Muscle of leg (tissue), 11 donors: ENCODE measurements around the gene NFAT5. TPM values are rescaled to one million over a fixed set of nuclear protein-coding genes. Genes with fewer than 3 reads are reported as not detected.
A peak's percentile ranks its signal among the peaks of the same experiment; 100 is the strongest.

Experiments used
- DNase-seq: peaks from one replicate; pipeline ENCODE4 v3.0.0; 2013
- H3K27ac ChIP-seq: one replicate; pipeline ENCODE4 v1.5.1; 2013; ENCODE audit warnings: mild to moderate bottlenecking, low read length, control low read depth
- H3K27me3 ChIP-seq: one replicate; pipeline ENCODE4 v1.6.1; 2013; ENCODE audit warnings: low read length; ENCODE audit not compliant: control insufficient read depth, insufficient read depth
- H3K36me3 ChIP-seq: one replicate; pipeline ENCODE4 v1.6.1; 2013; ENCODE audit warnings: low read length; ENCODE audit not compliant: control insufficient read depth, insufficient read depth
- H3K4me1 ChIP-seq: one replicate; pipeline ENCODE4 v1.6.1; 2013; ENCODE audit warnings: low read length; ENCODE audit not compliant: control insufficient read depth, insufficient read depth
- H3K4me3 ChIP-seq: one replicate; pipeline ENCODE4 v1.5.1; 2013; ENCODE audit warnings: low read length, control low read depth
- H3K9me3 ChIP-seq: replicated peaks from 2 replicates; pipeline ENCODE4 v1.6.1; 2013; ENCODE audit warnings: low read depth, low read length; ENCODE audit not compliant: control insufficient read depth
- WGBS: methylation state at CpG from one replicate; pipeline ENCODE4 v1.1.5; 2013; ENCODE audit warnings: missing lambda C conversion rate; ENCODE audit not compliant: insufficient coverage; 5-methylcytosine and 5-hydroxymethylcytosine counted together
- polyA plus RNA-seq, 8 donors: library from polyadenylated mRNA; unstranded; fragments of 120-200 nt; gene quantifications; one replicate each; pipeline versions ENCODE4 v1.2.1 to v1.2.3, GENCODE V29; 2013; ENCODE audit warnings: inconsistent platforms in 1 of 8, low replicate concordance in 1 of 8; ENCODE audit not compliant: insufficient read length in 8 of 8, insufficient read depth in 1 of 8
- total RNA-seq: library from RNA; stranded (reverse); fragments of 120-200 nt; gene quantifications from one replicate; pipeline ENCODE4 v1.2.4, GENCODE V29; 2013

Gene NFAT5
- total and polyA plus RNA-seq, 9 donors = 8.2 to 21.1 (median 12.8) TPM

GRCh38 chr16:69593751-69594255, 28.0 kb downstream of the NFAT5 start:
- DNase-seq = no peak
- Histone ChIP-seq H3K27me3 (no peaks in the 10 kb centered on the region), H3K27ac (no peak overlapping the region), H3K9me3 (no peaks in the 10 kb centered on the region), H3K36me3 (no peaks in the 10 kb centered on the region), H3K4me3 (no peak overlapping the region), H3K4me1 (no peaks in the 10 kb centered on the region)
- no CpG with 5 or more reads among the region's 4 CpGs for WGBS

- no peak for DNase-seq
- H3K9me3 ChIP-seq = no peaks in the 10 kb centered on the region
- no peaks in the 10 kb centered on the region for H3K4me1 ChIP-seq
- WGBS = 92% methylated on average over 2 of the region's 8 CpGs
- no peaks in the 10 kb centered on the region for H3K27me3 ChIP-seq
- no peak overlapping the region for H3K27ac ChIP-seq
- no peaks in the 10 kb centered on the region for H3K36me3 ChIP-seq
- no peak overlapping the region for H3K4me3 ChIP-seq
These were observed 29.6 kb downstream of the NFAT5 start for GRCh38 chr16:69595127-69596036.

- Histone ChIP-seq H3K27ac (no peak overlapping the region), H3K27me3 (no peaks in the 10 kb centered on the region), H3K9me3 (no peaks in the 10 kb centered on the region), H3K4me1 (no peaks in the 10 kb centered on the region), H3K4me3 (no peak overlapping the region), H3K36me3 (no peaks in the 10 kb centered on the region)
- no peak for DNase-seq
These were observed 31.0 kb downstream of the NFAT5 start for GRCh38 chr16:69596801-69597200.

- Histone ChIP-seq H3K27me3 (no peaks in the 10 kb centered on the region), H3K36me3 (no peaks in the 10 kb centered on the region), H3K9me3 (no peaks in the 10 kb centered on the region), H3K27ac (no peak overlapping the region), H3K4me1 (no peaks in the 10 kb centered on the region), H3K4me3 (no peak overlapping the region)
- no peak for DNase-seq
- no CpG with 5 or more reads among the region's 5 CpGs for WGBS
These were observed 32.3 kb downstream of the NFAT5 start for GRCh38 chr16:69598045-69598444.

GRCh38 chr16:69599731-69600130, 34.0 kb downstream of the NFAT5 start:
- Histone ChIP-seq H3K27ac (no peak overlapping the region), H3K4me3 (no peak overlapping the region), H3K4me1 (no peaks in the 10 kb centered on the region), H3K36me3 (no peaks in the 10 kb centered on the region), H3K9me3 (no peaks in the 10 kb centered on the region), H3K27me3 (no peaks in the 10 kb centered on the region)
- no peak for DNase-seq
- WGBS = 71% methylated on average over 1 of the region's 1 CpG

- no peak overlapping the region for H3K4me3 ChIP-seq
- no peaks in the 10 kb centered on the region for H3K9me3 ChIP-seq
- H3K4me1 ChIP-seq = no peaks in the 10 kb centered on the region
- no peaks in the 10 kb centered on the region for H3K27me3 ChIP-seq
- DNase-seq = no peak
- no peaks in the 10 kb centered on the region for H3K36me3 ChIP-seq
- H3K27ac ChIP-seq = no peak overlapping the region
These were observed 34.4 kb downstream of the NFAT5 start for GRCh38 chr16:69600202-69600601.

GRCh38 chr16:69601250-69601649, 35.5 kb downstream of the NFAT5 start:
- no peaks in the 10 kb centered on the region for H3K36me3 ChIP-seq
- H3K9me3 ChIP-seq = no peaks in the 10 kb centered on the region
- H3K4me3 ChIP-seq = no peak overlapping the region
- no peaks in the 10 kb centered on the region for H3K4me1 ChIP-seq
- H3K27ac ChIP-seq = no peak overlapping the region
- DNase-seq = no peak
- no peaks in the 10 kb centered on the region for H3K27me3 ChIP-seq
- WGBS = 95% methylated on average over 3 of the region's 6 CpGs

DNA sequence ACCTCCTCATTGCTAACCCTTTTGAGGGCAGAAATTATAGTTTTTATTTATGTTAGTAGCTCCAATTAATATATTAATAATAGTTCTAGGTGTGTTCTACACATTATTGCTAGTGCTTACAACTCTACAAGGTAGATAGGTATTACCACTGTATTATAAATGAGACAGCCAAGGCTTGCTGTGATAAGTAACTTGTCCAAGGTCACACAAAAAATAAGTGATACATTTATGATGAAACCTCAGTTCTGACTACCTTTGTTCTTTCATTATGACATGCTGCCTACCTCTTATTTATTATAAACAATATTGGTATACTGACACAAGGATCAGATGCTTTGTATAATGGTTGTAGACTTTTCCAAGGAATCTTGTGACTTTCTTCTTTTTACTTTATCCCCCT, 41.2 kb downstream of the NFAT5 start:
- Histone ChIP-seq H3K4me1 (no peaks in the 10 kb centered on the region), H3K9me3 (no peaks in the 10 kb centered on the region), H3K27ac (no peak overlapping the region), H3K27me3 (no peaks in the 10 kb centered on the region), H3K4me3 (no peak overlapping the region), H3K36me3 (peaks cover 3% of the 10 kb centered on the region)
- DNase-seq = no peak

DNA sequence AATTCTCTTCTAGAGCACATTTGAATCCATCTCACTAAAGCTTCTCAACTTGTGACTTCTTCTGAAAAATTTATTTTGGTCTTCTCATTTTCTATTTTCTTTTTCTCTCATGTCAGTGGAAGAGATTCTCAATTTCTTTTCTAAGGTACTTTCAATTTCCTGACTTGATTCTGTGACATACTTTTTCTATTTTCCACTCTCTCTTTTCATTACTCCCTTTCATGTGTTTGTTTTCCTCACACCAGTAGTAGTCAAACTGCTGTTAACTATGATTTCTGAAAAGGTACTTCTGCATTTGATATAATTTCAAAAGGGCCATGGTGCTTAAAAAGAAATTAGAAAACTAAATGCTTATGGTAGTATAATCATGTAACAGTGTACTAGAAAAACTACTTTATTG, 41.9 kb downstream of the NFAT5 start:
- H3K4me3 ChIP-seq = no peak overlapping the region
- H3K27me3 ChIP-seq = no peaks in the 10 kb centered on the region
- H3K36me3 ChIP-seq = peaks cover 3% of the 10 kb centered on the region
- no peaks in the 10 kb centered on the region for H3K4me1 ChIP-seq
- no peak for DNase-seq
- H3K27ac ChIP-seq = no peak overlapping the region
- H3K9me3 ChIP-seq = no peaks in the 10 kb centered on the region

DNA sequence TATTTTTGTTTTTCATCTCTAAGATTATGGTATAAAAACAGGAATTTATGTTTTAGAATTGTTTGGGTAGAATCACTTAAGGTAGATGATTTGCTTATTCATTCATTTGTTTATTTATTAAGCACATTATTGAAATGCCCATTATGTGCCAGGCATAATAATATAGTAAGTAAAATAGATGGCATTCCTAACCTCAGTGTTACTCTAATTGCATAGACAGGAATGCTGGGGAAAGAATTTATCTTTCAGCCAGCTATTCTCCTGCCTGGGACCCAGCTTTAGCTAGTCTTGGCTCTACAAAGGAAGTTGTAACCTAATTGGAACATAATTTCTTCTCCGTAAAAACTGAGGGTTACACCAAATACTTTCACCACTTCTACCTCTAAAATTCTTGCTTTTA, 44.6 kb downstream of the NFAT5 start:
- no peak overlapping the region for H3K27ac ChIP-seq

More for the DNA sequence above, 44.6 kb downstream of the NFAT5 start:
- Histone ChIP-seq H3K36me3 (peaks cover 3% of the 10 kb centered on the region), H3K4me1 (no peaks in the 10 kb centered on the region), H3K9me3 (no peaks in the 10 kb centered on the region), H3K4me3 (no peak overlapping the region), H3K27me3 (no peaks in the 10 kb centered on the region)
- peak; percentile 14 for DNase-seq
- WGBS = no CpG with 5 or more reads among the region's 1 CpG
